Activated T-cell treated with anti-CD3 and anti-CD28 coated beads, Interleukin-2, amount 50 U/mL, for 1 hour (primary cell): ENCODE data around the gene CHD9NB.

Experiments
- DNase-seq: peaks from one replicate; pipeline ENCODE4 v3.0.0-alpha.2; 2020

The CHD9NB gene

GRCh38 chr16:53052519-53053501 lies at the start of gene CHD9NB:
TSS of gene CHD9NB (minus strand) at chr16:53052897. CDS start at chr16:53044158, 8,739 bp downstream.
- no peak for DNase-seq

GRCh38 chr16:53100889-53101288 lies 48.2 kb upstream of the CHD9NB start:
- DNase-seq: no peak

GRCh38 chr16:53100131-53100748 lies 47.5 kb upstream of the CHD9NB start:
- no peak for DNase-seq

- peak; percentile 62 for DNase-seq
Measured at GRCh38 chr16:53099318-53100130, 46.8 kb upstream of the CHD9NB start.

- DNase-seq: peak; percentile 37
Measured at GRCh38 chr16:53098526-53099317, 46.0 kb upstream of the CHD9NB start.

GRCh38 chr16:53097190-53097589 lies 44.5 kb upstream of the CHD9NB start:
- DNase-seq: no peak

- peak; percentile 29 for DNase-seq
Measured at GRCh38 chr16:53094013-53094630, 41.4 kb upstream of the CHD9NB start.

GRCh38 chr16:53093162-53093744 lies 40.6 kb upstream of the CHD9NB start:
- no peak for DNase-seq

- DNase-seq: no peak
Measured at GRCh38 chr16:53092284-53092683, 39.6 kb upstream of the CHD9NB start.

GRCh38 chr16:53091466-53092211 lies 38.9 kb upstream of the CHD9NB start:
- no peak for DNase-seq

- no peak for DNase-seq
Measured at GRCh38 chr16:53090591-53091411, 38.1 kb upstream of the CHD9NB start.

GRCh38 chr16:53090286-53090590 lies 37.5 kb upstream of the CHD9NB start:
- no peak for DNase-seq

- DNase-seq: no peak
Measured at GRCh38 chr16:53089434-53090285, 37.0 kb upstream of the CHD9NB start.

GRCh38 chr16:53087101-53087500 lies 34.4 kb upstream of the CHD9NB start:
- no peak for DNase-seq

GRCh38 chr16:53085931-53086421 lies 33.3 kb upstream of the CHD9NB start:
- no peak for DNase-seq

- DNase-seq: no peak
Measured at GRCh38 chr16:53085369-53085843, 32.7 kb upstream of the CHD9NB start.

- no peak for DNase-seq
Measured at GRCh38 chr16:53084746-53085334, 32.1 kb upstream of the CHD9NB start.

GRCh38 chr16:53084141-53084541 lies 31.4 kb upstream of the CHD9NB start:
- DNase-seq: no peak
